GM19035 (cell line): ENCODE measurements around the gene FAM174C.
"Not testable (repeated sequence)": the region's sequence is repeated elsewhere in the genome, so short reads cannot be mapped to it uniquely, and the experiment has no call there.

Experiments
- ATAC-seq: cut with Tn5 transposase; IDR thresholded peaks from one replicate; pipeline ENCODE4 v1.9.1; 2021; ENCODE audit not compliant: unreplicated experiment

The FAM174C gene

DNA sequence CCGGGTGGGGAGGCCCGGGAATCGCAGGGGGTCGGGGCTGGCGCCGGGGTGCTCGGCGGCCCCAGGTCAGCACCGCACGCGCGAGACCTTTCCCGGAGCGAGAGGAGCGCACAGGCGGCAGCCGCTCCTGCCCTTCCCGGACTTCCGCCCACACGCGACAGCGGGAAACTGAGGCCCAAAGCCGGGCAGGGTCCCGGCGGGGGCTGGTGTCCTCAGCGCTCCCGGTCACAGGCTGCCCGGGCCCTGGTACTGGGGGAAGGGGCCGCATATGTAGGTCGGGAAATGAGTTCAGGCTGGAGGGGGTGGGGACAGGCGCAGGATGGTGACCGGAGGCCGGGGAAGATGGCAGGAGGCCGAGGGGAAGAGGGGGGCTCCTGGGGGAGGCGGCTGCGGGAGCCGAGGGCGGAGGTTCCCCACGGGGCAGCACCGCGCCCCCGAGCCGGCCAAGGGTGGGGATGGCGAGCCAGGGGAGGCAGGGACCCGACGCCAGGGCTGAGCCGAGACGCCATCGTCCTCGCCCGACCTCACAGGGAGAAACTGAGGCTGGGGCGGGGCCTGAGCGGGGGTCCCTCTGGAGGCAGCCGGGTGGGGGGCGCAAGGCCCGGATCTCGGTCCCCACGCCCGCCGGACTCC lies 38.2 kb upstream of the FAM174C start:
- ATAC-seq: no peak

- no peak for ATAC-seq
Observed at GRCh38 chr19:1237754-1238368, 37.5 kb upstream of the FAM174C start, which contains the start of gene CBARP. CBARP (minus strand) TSS chr19:1238005; CDS start chr19:1236100, 1,905 bp downstream.

DNA sequence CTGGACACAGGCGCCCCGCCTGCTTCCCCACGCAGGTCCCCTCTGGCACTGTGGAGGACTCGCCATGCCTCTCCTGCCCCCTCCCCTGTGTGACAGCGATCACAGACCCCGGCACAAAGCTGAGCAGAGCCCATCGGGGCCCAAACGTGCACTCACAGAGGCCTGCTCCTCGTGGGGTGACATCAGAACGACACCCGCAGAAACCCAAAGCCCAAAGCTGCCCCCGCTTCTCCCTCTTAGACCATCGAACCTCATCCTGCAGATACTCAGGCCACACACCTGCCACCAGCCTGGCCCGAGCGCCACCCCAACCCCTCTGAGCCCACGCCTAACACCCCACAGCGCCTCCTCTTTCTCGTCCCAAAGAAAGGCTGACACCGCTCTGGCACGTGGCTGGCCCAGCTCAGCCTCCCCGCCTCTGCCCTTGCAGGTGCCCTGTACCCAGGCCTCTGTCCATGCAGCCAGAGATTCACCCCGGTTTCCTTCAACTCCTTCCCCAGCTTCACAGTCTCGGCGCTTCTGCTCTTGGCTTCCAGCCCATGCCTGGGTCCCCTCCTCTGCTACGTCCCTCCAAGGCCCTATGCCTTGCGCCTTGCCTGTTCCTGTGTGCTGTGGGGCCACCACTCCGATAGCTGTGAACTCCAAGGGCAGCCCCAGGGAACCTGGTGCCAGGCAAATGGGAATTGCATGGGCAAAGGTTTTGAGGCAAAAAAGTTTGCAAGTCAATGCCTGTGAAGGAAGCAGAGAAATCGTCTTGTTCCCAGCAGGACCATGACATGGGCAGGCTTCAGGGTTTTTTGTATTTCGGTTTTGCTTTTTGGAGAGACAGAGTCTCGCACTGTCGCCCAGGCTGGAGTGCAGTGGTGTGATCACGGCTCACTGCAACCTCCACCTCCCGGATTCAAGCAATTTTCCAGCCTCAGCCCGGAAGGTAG lies 36.7 kb upstream of the FAM174C start:
- ATAC-seq: no peak

GRCh38 chr19:1239420-1239795 lies 35.9 kb upstream of the FAM174C start:
- no peak for ATAC-seq

- ATAC-seq: peak; percentile 51
Observed at GRCh38 chr19:1239796-1240737, 35.3 kb upstream of the FAM174C start.

DNA sequence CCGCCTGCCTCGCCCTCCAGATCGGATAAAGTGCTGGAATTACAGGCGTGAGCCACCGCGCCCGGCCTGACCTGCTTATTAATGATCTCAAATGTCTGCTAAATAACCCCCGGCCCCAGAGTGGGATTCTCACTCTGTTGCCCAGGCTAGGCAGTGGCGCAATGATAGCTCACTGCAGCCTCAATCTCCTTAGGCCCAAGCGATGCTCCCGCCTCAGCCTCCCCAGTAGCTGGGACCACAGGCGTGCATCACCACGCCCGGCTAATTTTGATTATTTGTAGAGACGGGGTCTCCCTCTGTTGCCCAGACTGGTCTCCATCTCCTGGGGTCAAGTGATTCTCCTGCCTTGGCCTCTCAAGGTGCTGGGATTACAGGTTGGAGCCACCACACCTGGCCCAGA lies 34.4 kb upstream of the FAM174C start:
- ATAC-seq: no peak

DNA sequence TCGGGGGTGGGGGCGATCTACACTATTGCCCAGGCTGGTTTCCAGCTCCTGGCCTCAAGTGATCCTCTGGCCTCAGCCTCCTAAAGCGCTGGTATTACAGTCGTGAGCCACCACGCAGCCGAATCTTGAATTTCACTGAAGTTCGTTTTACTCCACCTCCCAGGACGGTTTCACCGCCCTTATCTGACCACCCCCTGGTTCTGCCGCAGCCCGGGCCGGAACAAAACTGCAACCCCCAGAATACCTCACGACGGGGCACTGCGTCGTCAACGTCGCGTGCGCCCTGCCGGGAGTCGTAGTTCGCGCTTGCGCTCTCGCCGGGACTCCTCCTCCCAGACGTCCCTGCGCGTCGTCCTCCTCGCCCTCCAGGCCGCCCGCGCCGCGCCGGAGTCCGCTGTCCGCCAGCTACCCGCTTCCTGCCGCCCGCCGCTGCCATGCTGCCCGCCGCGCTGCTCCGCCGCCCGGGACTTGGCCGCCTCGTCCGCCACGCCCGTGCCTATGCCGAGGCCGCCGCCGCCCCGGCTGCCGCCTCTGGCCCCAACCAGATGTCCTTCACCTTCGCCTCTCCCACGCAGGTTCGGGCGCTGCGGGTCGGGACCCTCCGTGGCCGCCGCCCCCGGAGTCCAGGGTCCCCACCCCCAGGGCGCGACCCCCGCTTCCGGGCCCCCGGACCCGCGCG lies 33.8 kb upstream of the FAM174C start, which contains the start of gene ATP5F1D:
ATP5F1D (plus strand) TSS at position 335 of the 679 bp plus-strand sequence; CDS start at position 435, 100 bp downstream.
- peak; percentile 55 for ATAC-seq

- ATAC-seq: no peak
Observed at GRCh38 chr19:1243768-1244692, 31.3 kb upstream of the FAM174C start.

DNA sequence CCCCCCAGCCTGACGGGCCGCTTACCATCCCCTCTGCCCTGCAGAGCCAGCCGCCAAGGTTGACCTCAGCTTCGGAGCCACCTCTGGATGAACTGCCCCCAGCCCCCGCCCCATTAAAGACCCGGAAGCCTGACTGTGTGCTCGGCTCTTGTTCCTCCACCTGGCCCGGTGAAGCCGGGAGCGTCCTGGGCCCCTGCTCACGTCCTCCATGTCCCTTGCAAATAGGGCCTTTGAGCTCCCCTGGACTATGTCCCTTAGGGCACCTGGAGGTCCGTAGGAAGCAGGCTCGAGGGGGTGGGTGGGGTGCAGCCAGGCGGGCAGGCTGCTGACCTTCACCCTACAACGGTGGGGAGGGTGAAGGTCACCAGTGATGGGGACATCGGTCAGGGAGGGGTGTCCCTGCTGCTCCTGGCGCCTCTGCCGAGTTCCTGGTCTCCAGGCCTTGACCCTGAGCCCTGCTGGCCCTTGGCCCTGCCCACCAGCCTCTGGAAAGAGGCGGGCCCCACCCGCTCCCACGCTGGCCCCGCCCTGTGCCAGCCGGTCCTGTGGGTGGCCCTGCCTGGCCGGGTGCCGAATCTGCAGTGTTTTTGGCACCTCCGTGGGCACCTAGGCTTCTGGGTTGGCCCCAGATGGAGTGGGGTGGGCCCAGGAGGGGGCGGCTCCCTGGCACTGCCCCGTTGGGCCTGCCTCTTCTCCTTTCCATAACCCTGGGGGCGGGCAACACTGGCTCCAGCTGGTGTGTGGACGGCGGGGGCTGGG lies 30.5 kb upstream of the FAM174C start:
- ATAC-seq: no peak

DNA sequence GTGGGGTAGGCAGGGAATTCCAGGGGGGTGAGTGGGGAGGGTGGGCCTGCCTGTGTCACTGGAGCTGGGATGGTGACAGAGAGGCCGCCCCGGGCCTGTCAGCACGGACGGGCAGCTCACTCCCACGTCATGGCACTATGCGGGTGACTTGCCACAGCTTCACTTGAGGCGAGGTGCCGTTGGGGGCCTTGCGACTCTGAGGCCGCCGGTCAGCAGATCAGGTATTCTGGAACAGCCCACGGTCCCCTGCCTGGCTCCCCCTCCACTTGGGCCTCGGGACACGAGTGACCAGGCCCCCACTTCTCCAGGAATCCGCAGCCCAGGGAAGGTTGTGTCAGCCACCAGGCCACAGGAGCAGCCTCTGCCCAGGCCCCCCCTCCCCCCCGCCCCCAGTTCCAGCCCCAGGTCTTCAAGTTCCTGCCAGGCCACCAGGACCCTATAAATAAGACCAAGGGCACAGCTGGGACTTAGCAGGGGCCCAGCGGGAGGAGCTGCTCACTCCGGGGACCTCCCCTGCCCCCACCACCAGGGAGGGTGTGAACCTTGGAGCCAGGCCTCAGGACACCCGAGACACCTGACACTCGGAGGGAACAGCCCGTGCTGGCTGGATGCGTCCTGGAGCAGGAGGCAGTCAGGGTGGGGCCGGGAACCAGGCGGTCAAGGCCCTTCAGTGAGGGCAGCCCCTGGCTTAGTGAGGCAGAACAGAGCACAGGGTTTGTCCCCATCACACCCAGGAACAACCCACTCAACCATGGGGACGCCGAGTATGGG lies 29.7 kb upstream of the FAM174C start:
- ATAC-seq: no peak

DNA sequence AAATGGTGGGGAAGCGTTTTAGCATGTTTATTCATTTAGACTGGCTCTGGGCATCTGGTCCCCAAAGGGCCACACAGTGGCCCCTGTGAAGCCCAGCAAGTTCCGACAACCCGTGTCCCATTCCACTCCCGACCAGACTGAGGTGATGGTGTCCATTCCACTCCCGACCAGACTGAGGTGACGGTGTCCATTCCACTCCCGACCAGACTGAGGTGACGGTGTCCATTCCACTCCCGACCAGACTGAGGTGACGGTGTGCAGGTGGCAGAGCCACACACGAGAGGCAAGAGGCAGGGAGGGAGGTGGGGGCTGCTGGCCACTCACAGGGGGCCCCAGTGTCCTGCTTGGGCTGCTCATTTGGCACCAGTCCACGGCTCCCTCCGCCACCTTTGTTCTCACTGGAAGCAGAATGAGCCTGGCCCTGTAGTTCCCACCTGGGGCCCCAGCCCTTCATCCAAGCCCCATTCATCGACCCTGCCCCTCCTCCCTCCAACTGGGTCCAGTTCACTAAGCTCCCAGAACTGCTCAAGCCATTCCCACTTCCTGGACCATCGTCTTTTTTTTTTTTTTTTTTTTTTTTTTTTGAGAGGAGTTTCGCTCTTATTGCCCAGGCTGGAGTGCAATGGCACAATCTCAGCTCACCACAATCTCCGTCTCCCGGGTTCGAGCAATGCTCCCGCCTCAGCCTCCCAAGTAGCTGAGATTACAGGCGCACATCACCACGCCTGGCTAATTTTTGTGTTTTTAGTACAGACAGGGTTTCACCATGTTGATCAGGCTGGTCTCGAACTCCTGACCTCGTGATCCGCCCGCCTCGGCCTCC lies 28.9 kb upstream of the FAM174C start:
- not testable (repeated sequence) for ATAC-seq

DNA sequence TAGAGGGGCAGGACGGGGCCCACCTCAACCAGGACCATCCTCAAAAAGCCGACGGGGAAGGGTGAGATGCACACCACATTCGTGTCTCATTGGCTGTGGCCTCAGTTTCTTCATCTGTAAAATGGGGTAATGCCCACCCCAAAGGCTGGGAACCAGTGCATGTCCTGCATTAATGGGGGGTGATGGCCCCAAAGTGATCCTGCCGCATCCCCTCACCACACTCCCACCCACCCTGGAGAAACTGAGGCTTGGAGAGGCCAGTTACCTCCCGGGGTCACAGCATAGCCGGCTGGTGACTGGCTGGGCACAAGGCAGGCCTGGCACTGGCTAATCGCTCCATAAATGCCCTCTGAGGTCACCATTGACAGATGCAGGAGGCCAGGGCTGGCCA lies 27.6 kb upstream of the FAM174C start:
- no peak for ATAC-seq

DNA sequence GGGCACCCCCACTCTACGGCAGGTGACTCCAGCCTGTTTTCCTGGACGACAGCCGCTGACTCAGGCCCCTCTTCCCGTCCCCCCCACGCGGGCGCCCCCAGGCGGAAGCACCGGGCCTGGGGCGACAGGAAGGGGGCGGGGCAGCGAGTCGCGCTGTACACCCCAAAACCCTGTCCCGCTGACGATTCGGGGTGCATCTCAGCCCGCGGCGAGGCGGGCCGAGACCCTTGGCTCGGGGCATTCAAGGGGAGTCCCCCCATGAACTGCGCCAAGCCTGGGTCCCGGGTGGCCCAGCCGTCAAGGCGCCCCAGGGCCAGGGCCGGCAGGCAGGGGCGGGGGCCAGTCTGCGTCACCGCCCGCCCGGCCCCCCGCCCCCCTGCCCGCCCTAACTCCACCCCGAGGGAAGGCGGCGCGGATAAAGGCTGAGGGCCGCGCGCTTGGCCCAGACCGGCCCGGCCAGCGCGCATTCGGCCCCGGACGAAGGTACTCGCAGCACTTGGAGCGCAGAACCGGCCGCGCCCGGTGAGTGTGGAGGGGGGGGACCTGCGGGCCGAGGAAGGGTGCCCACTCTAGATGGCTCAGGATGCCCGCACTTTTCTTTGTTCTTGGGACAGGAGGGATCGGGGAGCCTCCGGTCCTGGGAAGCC lies 27.1 kb upstream of the FAM174C start, which contains the start of gene MIDN:
MIDN (plus strand) TSS at position 445 of the 647 bp plus-strand sequence. CDS start 1,714 bp downstream, outside the sequence.
- peak; percentile 13 for ATAC-seq

DNA sequence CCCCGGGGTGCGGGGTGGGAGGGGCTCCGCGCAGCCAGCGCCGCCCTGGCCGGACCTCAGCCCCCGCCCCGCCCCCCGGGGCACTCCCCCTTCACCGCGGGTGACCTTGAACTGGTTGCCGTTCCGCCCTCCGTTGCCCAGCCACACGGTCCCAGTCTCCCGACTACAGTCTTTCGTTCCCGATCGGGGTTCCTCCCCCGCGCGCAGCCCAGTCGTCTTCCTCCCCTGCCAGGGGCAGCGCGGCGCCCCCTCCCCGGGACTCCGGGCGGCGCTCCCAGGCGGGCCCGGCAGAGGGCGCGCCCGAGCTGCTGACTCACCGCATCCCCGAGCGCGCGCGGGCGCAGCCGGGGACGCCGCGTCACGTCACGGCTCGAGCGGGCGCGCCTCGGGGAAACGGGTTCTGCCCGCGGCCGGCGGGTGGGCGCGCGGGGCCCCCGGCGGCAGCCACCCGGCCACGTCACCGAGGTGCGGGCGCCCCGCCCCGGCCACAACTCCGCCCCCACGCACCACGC lies 26.5 kb upstream of the FAM174C start:
- peak; percentile 32 for ATAC-seq

GRCh38 chr19:1249298-1249989 lies 25.9 kb upstream of the FAM174C start:
- peak; percentile 51 for ATAC-seq
